Measurements from ENCODE around the gene EGLN3.

EGLN3 gene

GRCh38 chr14:33909380-33910084 lies 41.3 kb downstream of the EGLN3 start:
- DNase-seq, result no peak

GRCh38 chr14:33908540-33909223 lies 42.2 kb downstream of the EGLN3 start:
- no peak for DNase-seq

- DNase-seq, result no peak
These were observed 43.9 kb downstream of the EGLN3 start for GRCh38 chr14:33906968-33907367.

- no peak for DNase-seq
These were observed 46.3 kb downstream of the EGLN3 start for GRCh38 chr14:33904609-33905008.

- DNase-seq, result no peak
These were observed 47.5 kb downstream of the EGLN3 start for GRCh38 chr14:33903369-33903768.

- no peak for DNase-seq
These were observed 48.5 kb downstream of the EGLN3 start for GRCh38 chr14:33902363-33902762.

GRCh38 chr14:33901426-33902155 lies 49.3 kb downstream of the EGLN3 start:
- no peak for DNase-seq

- DNase-seq, result no peak
These were observed 50.2 kb downstream of the EGLN3 start for GRCh38 chr14:33900706-33901105.

GRCh38 chr14:33899723-33900341 lies 51.0 kb downstream of the EGLN3 start:
- DNase-seq, result no peak

GRCh38 chr14:33897878-33898535 lies 52.9 kb downstream of the EGLN3 start:
- no peak for DNase-seq

GRCh38 chr14:33897382-33897781 lies 53.5 kb downstream of the EGLN3 start:
- no peak for DNase-seq

- DNase-seq, result no peak
These were observed 56.5 kb downstream of the EGLN3 start for GRCh38 chr14:33894339-33894738.

GRCh38 chr14:33891700-33892099 lies 59.2 kb downstream of the EGLN3 start:
- no peak for DNase-seq

- no peak for DNase-seq
These were observed 66.0 kb downstream of the EGLN3 start for GRCh38 chr14:33884916-33885315.

GRCh38 chr14:33880330-33880729 lies 70.5 kb downstream of the EGLN3 start:
- no peak for DNase-seq

GRCh38 chr14:33879684-33880286 lies 71.1 kb downstream of the EGLN3 start:
- DNase-seq, result no peak

- no peak for DNase-seq
These were observed 74.6 kb downstream of the EGLN3 start for GRCh38 chr14:33876274-33876673.
